Measurements from ENCODE around the gene ABCC1.

DNA sequence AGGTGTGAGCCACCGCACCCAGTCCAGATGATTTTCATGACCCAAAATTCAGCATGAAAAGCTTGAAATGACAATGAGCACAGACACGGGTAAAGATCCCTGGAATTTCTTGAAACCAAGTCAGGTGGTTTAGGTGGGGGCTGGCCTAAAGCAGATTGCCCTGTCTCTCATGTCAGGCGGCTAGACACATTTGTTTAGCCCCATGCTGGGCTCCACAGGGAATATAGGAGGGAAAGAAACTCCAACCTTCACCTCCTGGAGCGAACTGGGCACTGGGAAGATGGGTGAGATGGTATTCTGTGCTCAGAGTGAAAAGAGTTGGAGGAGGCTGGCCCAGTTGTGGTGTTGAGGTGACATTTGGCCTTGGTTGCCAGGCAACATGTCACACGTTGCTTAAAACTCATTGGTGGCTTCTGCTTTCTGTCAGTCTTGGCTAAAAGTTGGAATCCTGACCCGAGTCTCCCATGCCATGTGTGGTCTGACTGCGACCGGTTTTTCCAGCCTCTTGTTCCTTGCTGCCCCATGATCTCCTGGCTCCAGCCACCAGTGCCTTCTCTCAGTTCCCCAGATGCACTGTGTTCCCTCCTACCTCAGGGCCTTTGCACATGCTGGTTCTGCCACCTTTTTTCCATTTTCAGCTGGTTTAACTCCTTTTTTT is 160.2 kb downstream of the ABCC1 start:
- TF ChIP-seq, protein P1, sequence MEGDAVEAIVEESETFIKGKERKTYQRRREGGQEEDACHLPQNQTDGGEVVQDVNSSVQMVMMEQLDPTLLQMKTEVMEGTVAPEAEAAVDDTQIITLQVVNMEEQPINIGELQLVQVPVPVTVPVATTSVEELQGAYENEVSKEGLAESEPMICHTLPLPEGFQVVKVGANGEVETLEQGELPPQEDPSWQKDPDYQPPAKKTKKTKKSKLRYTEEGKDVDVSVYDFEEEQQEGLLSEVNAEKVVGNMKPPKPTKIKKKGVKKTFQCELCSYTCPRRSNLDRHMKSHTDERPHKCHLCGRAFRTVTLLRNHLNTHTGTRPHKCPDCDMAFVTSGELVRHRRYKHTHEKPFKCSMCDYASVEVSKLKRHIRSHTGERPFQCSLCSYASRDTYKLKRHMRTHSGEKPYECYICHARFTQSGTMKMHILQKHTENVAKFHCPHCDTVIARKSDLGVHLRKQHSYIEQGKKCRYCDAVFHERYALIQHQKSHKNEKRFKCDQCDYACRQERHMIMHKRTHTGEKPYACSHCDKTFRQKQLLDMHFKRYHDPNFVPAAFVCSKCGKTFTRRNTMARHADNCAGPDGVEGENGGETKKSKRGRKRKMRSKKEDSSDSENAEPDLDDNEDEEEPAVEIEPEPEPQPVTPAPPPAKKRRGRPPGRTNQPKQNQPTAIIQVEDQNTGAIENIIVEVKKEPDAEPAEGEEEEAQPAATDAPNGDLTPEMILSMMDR (IDR thresholded peaks at IDR 0.05; ENCODE audit: low read depth, low read length) = no peak
- TF ChIP-seq POLR2A (IDR thresholded peaks at IDR 0.05; ENCODE audit: extremely low read depth, insufficient read length) = no peak
- TF ChIP-seq MYC (IDR thresholded peaks at IDR 0.05; ENCODE audit: low read depth, low read length) = no peak
- TF ChIP-seq, protein P2, sequence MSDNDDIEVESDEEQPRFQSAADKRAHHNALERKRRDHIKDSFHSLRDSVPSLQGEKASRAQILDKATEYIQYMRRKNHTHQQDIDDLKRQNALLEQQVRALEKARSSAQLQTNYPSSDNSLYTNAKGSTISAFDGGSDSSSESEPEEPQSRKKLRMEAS (IDR thresholded peaks at IDR 0.05; ENCODE audit: low read depth, low read length) = no peak
